Kidney (tissue), 14 donors: ENCODE data around the gene SOD2. TPM values are rescaled to one million over a fixed set of nuclear protein-coding genes. Genes with fewer than 3 reads are reported as not detected.

ENCODE experiments used
- DNase-seq, 5 donors: peaks; one replicate each; pipeline ENCODE4 v3.0.0-alpha.2; 2013 to 2020
- FAIRE-seq: peaks from 2 replicates; lab custom pipeline; 2012; peaks lifted over from hg19 to GRCh38; lab: Jason Lieb, UNC
- H3K27ac ChIP-seq, 2 donors: one replicate each; pipeline ENCODE4 v1.7.0; 2013; ENCODE audit warnings: low read depth in 2 of 2, low read length in 2 of 2, inconsistent platforms in 1 of 2
- H3K27me3 ChIP-seq: one replicate; pipeline ENCODE4 v1.7.1; 2013; ENCODE audit warnings: low read length, inconsistent platforms; ENCODE audit not compliant: control insufficient read depth, insufficient read depth
- H3K36me3 ChIP-seq, 3 donors: one replicate each; pipeline versions ENCODE4 v1.7.0 to v1.7.1; 2013; ENCODE audit warnings: low read length in 3 of 3, control low read depth in 1 of 3, inconsistent platforms in 1 of 3; ENCODE audit not compliant: insufficient read depth in 3 of 3, control insufficient read depth in 2 of 3
- H3K4me1 ChIP-seq, 3 donors: one replicate each; pipeline versions ENCODE4 v1.7.0 to v1.7.1; 2013; ENCODE audit warnings: low read length in 3 of 3, inconsistent platforms in 1 of 3, low read depth in 1 of 3; ENCODE audit not compliant: control insufficient read depth in 2 of 3, insufficient read depth in 2 of 3
- H3K4me3 ChIP-seq, 3 donors: one replicate each; pipeline versions ENCODE4 v1.7.0 to v1.8.1; 2013; ENCODE audit warnings: low read length in 3 of 3, control low read depth in 1 of 3, inconsistent platforms in 1 of 3
- H3K9ac ChIP-seq, 3 donors: one replicate each; pipeline versions ENCODE4 v1.7.0 to v1.7.1; 2013; ENCODE audit warnings: low read length in 3 of 3, control low read depth in 1 of 3, inconsistent platforms in 1 of 3
- H3K9me3 ChIP-seq, 3 donors: one replicate each; pipeline versions ENCODE4 v1.7.0 to v1.7.1; 2013; ENCODE audit warnings: low read length in 3 of 3, control low read depth in 1 of 3, inconsistent platforms in 1 of 3; ENCODE audit not compliant: control insufficient read depth in 2 of 3, insufficient read depth in 1 of 3
- intact Hi-C: fragments of 100-400 bp; cut with DNase I; formaldehyde crosslinking; loops from one replicate; pipeline ENCODE4 v1.11.1; 2022
- polyA plus RNA-seq: library from polyadenylated mRNA; stranded (reverse); fragments of 350-450 nt; fragmentation: Illumina TruSeq; extraction: RNeasy Lipid Tissue Mini Kit (QIAGEN cat#74804); gene quantifications from one replicate; pipeline ENCODE4 v1.2.3, GENCODE V29; 2014; ENCODE audit warnings: low read depth, low replicate concordance; ENCODE audit not compliant: insufficient read depth
- total RNA-seq: library from RNA; stranded (reverse); fragmentation: NEBNext Ultra II Directional; extraction: Animal tissue kit (Norgen Biotek cat#: 25700); gene quantifications from one replicate; pipeline ENCODE4 v1.2.1, GENCODE V29; 2021
- TF ChIP-seq, protein P1 (sequence below): IDR thresholded peaks from 3 replicates; pipeline ENCODE4 v1.5.1; 2012; ENCODE audit warnings: mild to moderate bottlenecking, moderate library complexity, borderline replicate concordance; ENCODE audit not compliant: insufficient read depth; ENCODE audit errors: extremely low read depth
- donor health status: control.
- donor health status: control.
- donor health status: control.
- donor health status: control.
- donor health status: control.
- donor health status: DM: yes; HTN: yes; CAD: no.
- donor health status: Normal renal cell carcinoma (clear cell type).

Gene SOD2
- total and polyA plus RNA-seq, 2 donors from 2014 or later, result 204 to 1,836 TPM

DNA sequence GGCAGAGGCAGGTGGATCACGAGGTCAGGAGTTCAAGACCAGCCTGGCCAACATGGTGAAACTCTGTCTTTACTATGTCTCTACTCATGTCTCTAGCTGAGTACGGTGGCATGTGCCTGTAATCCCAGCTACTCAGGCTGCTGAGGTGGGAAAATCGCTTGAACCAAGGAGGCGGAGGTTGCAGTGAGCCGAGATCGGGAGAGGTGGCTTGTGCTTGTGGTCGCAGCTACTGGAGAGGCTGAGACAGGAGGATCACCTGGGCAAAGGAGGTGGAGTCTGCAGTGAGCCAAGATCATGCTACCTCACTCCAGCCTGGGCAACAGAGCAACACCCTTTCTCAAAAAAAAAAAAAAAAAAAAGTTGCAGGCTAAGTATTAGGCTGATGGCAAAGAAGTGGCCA is 26.2 kb upstream of the SOD2 start:
- Histone ChIP-seq H3K4me1 (no peaks in the 10 kb centered on the region), H3K9ac (no peak overlapping the region), H3K27me3 (no peaks in the 10 kb centered on the region), H3K4me3 (no peak overlapping the region), H3K9me3 (no peaks in the 10 kb centered on the region), H3K27ac (no peak overlapping the region), H3K36me3 (no peaks in the 10 kb centered on the region)
- intact Hi-C loops, result no loop called here
- TF ChIP-seq, protein P1, sequence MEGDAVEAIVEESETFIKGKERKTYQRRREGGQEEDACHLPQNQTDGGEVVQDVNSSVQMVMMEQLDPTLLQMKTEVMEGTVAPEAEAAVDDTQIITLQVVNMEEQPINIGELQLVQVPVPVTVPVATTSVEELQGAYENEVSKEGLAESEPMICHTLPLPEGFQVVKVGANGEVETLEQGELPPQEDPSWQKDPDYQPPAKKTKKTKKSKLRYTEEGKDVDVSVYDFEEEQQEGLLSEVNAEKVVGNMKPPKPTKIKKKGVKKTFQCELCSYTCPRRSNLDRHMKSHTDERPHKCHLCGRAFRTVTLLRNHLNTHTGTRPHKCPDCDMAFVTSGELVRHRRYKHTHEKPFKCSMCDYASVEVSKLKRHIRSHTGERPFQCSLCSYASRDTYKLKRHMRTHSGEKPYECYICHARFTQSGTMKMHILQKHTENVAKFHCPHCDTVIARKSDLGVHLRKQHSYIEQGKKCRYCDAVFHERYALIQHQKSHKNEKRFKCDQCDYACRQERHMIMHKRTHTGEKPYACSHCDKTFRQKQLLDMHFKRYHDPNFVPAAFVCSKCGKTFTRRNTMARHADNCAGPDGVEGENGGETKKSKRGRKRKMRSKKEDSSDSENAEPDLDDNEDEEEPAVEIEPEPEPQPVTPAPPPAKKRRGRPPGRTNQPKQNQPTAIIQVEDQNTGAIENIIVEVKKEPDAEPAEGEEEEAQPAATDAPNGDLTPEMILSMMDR, result no peak
- no peak for FAIRE-seq
- no peak for DNase-seq

DNA sequence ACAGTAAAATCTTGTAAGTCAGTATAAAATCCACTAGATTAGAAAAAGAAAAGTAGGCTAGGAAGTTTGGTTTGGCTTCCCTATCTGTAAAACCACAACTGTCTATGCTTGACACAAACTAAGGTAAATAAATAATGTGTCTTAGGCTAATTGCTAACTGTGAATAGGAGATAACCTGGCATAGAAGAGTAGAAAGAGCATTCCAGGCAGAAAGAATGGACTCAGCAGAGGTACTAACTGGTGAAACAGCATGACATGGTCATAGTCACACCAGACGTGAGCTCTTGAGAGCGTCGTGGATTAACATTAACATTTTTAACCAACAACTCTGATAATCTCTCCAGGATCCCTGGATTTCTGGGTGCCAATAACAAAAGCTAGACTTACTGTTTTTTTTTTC is 25.6 kb upstream of the SOD2 start:
- H3K4me3 ChIP-seq, result no peak overlapping the region
- DNase-seq (no peak), FAIRE-seq (no peak)
- H3K27ac ChIP-seq, result no peak overlapping the region
- no peak overlapping the region for H3K9ac ChIP-seq
- TF ChIP-seq, protein P1, result no peak
- H3K4me1 ChIP-seq, result no peaks in the 10 kb centered on the region
- intact Hi-C loops, result no loop called here
- no peaks in the 10 kb centered on the region for H3K27me3 ChIP-seq
- H3K9me3 ChIP-seq, result no peaks in the 10 kb centered on the region
- H3K36me3 ChIP-seq, result no peaks in the 10 kb centered on the region

DNA sequence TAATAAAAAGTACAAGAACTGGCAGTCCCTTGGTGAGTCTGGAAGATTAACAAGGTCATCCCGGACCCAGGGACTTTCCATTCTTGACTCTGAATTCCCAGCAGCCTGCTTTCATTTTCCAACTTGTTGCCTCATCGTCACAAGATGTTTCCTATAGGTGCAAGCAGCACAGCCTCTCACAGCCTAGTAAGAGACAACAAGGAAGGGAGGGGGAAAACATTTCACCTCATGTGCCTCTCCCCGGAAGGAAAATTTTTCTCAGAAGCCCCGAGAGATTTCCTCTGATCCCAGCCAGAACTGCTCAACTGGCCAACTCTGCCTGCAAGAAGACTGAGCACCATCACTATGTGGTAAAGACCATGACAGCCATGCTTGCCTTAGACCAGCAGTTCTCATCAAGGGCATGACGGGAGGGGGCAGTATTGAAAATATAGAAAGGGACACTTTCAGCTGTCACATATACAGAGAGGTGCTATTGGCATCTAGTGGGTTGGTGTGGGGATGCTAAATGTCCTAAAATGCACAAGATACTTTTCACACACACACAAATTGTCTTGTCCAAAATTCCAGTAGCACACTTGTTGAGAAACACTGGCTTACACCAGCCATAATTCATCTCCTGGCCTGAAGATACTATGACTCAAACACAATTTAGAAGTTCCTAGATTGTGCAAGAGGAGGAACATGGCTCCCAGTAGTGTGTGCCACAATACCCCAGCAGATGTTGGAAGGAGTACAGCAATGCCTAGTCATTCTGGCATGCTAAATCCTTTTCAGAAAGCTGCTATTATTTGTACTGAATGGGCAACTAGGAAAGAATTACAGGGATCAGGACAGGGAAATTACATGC is 23.4 kb upstream of the SOD2 start:
- Histone ChIP-seq H3K9ac (peak overlapping the region in 1 of 3 donors; percentile 28), H3K9me3 (no peaks in the 10 kb centered on the region), H3K36me3 (no peaks in the 10 kb centered on the region), H3K4me3 (peak overlapping the region in 1 of 3 donors; percentile 14), H3K27me3 (no peaks in the 10 kb centered on the region), H3K4me1 (no peaks in the 10 kb centered on the region), H3K27ac (peak overlapping the region in 1 of 2 donors; percentile 92)
- no peak for DNase-seq
- TF ChIP-seq, protein P1, result no peak
- intact Hi-C loops, result no loop called here
- FAIRE-seq, result no peak

DNA sequence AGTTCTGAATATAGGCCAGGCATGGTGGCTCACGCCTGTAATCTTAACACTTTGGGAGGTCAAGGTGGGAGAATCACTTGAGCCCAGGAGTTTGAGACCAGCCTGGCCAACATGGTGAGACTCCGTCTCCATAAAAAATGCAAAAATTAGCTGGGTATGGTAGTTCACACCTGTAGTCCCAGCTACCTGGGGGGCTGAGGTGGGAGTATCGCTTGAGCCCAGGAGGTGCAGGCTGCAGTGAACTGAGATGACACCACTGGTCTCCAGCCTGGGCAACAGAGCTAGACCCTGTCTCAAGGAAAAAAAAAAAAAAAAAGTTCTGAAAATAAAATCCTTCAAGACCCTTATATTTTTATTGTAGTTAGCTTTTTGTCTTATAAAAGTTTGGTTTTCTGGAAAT is 22.6 kb upstream of the SOD2 start:
- Histone ChIP-seq H3K4me1 (no peaks in the 10 kb centered on the region), H3K27ac (peak overlapping the region in 1 of 2 donors; percentile 92), H3K9me3 (no peaks in the 10 kb centered on the region), H3K9ac (no peak overlapping the region), H3K36me3 (no peaks in the 10 kb centered on the region), H3K27me3 (no peaks in the 10 kb centered on the region), H3K4me3 (no peak overlapping the region)
- DNase-seq (no peak), FAIRE-seq (no peak)
- TF ChIP-seq, protein P1, result no peak
- intact Hi-C loops, result no loop called here
